NCI-H2196 treated with DMSO at 0.1 percent for 48 hours (cell line): ENCODE measurements around the gene IL22RA1.
A peak's percentile ranks its signal among the peaks of the same experiment; 100 is the strongest.

Experiments
- DNase-seq: peaks from one replicate; lab custom pipeline; 2025; ENCODE audit not compliant: unreplicated experiment; lab: John Stamatoyannopoulos, UW

Gene IL22RA1

DNA sequence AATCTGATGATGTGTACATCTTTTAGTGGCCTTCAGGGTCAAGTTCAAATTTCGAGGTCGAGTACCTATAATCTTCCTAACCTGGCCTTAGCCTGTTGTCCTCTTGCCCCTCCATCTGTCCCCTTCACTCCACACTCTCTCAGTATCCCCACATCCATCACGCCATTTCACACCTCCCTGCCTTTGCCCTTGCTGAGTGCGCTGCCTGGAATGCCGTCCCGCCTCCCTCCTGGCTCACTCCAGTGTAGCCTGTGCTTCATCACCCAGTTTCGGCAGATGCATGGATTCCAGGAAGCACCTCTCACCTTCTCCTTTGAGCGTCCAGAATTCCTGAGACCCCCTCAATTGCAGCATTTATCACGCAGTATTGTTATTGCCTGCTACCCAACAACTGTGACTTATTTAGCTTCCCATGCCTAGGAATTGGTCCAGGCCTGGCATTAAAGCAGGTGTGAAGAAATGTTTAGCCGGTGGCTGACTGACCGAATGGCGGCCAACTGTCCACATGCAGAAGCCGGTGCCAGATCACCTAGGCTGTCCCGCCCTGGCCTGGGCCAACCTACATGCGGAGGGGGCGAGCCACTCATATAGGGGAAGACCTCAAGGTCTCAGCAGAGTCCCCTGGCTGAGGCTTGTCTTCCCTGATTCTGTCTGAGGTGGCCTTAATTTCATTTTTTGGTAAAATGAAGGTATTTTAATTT is 65.5 kb downstream of the IL22RA1 start:
- DNase-seq, result no peak

DNA sequence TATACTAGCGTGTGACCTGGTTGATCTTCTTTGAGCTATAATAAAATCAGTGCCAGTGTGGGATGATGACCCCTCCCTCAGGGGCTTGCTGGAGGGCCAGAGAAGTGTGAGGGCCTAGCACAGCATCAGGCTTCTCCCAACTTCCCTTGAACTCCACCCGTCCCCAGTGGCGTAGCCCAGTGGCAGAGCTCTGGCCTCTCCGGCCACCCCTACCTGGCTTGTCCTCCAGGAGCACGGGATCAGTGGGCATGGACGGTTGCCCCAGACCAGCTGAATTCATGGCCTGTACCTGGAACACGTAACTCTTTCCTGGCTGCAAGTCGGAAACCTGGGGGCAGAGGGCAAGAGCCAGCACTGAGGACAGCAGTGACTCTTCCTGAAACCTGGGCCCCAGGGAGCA is 67.0 kb downstream of the IL22RA1 start:
- no peak for DNase-seq

DNA sequence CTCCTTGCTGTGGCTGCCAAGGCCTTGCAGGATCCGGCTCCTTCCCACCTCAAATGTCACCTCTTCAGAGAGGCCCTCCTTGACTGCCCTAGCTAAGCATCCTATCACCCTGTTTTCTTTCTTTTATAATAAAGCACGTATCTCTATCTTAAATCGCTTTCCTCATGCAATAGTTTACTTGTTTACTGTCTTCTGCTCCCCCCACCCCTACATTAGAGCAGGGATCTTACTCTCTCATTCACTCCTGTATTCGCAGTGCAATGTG is 67.4 kb downstream of the IL22RA1 start:
- DNase-seq, result no peak

GRCh38 chr1:24074817-24075589 is 67.9 kb downstream of the IL22RA1 start:
- no peak for DNase-seq

- no peak for DNase-seq
Measured at GRCh38 chr1:24074196-24074595, 68.7 kb downstream of the IL22RA1 start.

- no peak for DNase-seq
Measured at GRCh38 chr1:24071941-24072340, 71.0 kb downstream of the IL22RA1 start.

DNA sequence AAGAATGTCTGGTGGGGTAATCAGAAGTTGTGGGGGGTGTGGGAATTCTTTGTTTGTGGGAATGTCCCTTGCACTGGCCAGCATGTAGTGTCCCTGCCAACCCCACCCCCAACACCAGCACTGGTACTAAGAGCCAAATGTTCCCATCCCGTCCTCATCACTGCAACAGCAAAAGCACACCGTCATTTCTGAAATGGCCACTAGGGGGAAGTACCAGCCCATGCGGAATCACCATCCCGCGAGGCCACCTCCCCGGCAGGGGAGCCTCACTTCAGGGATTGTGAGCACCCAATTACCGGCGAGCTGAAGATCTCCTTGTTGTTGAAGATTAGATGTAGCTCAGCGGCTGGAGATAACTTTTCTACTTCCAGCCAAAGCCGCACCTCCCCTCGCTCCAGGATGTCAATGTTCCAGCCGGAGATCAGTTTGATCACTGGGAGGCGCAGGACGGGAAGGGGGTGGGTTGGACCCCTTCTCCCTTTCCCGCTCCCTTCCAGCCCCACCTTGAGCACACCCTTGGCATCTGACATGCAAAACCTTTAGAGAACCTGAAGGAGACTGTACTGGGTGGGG is 72.0 kb downstream of the IL22RA1 start:
- DNase-seq, result peak; percentile 39

DNA sequence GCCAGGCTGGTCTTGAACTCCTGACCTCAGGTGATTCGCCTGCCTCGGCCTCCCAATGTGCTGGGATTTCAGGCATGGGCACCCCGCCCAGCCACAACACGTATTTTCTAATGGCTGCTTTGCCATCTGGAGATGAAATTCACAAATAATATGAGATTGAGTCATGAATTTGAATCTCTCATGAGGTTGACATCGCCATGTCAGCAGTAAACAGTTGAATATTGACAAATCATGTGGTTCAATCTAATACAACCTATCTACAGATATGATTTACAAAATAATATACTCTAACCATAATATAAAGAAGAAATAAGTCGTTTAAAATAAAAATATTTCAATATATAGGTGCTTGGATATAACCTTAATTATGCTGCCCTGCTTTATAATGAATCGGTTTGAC is 73.1 kb downstream of the IL22RA1 start:
- no peak for DNase-seq
